NCI-H524 (cell line): Measurements from ENCODE around the gene CHRNG.

Experiments
- DNase-seq, 2 experiments: peaks; one replicate each; lab custom pipeline; 2025; lab: John Stamatoyannopoulos, UW

Gene CHRNG

DNA sequence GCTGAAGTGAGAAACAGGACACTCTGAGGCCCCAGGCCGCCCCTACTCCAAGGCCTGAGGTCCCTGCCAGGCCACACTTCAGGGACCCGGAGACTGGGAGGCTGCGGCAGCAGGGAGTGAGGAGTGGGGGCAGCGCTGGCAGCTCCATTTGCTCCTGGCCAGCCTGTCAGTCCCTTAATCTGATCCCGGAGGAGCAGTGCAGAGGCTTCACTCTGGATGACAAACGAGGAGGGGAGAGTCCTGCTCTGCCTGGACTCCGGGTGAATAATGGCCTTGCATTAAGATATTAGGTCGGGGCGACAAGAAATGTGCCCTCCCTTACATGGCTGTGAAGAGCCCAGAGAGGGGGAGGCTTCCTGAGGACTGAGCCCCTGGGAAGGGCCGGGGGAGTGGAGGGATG lies 33.6 kb upstream of the CHRNG start:
- DNase-seq: no peak

DNA sequence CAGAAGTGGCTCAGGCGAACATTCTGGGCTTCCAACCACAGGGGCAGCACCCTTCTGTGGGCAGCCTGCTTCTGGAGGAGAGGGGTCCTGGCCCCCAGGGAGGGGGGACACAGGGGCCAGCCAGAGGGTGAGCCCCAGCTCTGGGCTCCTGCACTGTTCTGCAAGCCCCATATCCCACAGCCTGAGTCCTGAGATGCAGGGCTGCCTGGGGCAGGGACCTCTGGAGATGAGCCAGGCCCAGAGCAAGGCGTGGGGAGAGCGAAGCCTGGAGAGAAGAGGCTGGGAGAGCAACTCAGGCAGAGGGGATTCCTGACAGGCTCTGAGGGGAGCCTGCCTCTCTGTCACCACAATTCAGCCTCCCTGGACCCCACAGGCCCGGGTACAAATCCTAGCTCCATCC lies 32.8 kb upstream of the CHRNG start:
- no peak for DNase-seq

DNA sequence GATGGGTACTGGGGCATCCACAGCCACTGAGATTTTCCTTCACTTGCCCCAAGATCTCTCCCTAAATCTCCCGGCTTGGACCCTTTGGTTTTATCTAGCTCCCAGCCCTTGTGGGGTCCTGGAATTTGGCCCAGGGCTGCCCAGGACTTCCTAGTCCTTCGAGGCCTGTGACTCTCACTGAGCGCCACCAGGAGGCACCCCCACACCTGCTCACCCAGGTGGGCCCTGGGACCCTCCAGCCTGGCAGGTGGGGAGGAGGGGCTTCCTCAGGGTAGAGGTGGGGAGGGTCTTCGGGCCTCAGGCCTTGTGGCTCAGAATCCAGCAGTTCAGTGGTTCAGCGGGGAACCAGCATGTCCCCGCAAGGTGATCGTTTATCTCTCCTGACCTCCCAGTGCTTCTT lies 31.2 kb upstream of the CHRNG start:
- no peak for DNase-seq

DNA sequence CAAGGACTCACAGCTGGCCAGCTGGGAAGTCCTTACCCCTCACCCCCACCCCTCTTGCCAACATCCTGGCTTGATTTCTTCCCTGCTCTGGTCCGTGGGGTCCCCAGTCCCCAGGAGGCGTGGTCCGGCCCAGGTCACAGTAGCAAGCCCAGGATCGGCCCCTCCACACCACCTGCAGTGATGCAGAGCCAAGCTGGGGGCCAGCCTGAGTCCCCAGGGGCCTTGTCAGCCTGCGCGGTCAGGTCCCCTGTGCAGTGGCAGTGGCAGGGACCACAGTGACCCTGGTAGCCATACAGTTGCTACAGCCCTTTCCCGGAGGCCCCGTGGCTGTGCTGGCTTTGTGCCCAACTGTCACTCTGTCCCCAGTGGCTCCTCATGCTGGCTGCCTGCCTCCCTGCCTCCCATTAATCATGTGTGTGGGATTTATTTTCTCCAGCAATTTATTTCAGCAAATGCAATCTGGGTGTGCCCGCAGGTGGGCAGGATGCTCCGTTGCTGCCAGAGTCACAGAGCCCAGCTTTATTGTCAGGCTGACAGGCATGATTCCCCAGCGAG lies 28.1 kb upstream of the CHRNG start:
- DNase-seq: no peak

DNA sequence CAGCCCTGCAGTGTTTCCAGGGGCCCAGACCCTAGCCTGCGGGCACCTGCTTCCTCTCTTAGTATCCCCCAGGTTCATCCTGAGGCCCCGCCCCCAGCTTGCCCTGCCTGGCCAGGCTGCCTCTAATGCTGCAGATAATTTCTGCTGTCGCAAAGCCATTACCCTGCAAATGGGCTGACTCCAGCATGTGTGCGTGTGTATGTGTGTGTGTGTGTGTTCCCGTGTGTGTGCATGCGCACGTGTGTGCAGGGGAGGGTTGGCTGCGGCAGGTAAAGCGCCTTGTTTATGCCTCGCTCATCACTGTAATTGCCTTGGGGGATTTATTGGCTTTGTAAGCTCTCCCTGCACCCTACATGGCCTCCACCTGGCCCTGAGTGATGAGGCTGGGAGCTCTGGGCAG lies 26.9 kb upstream of the CHRNG start:
- DNase-seq: no peak

DNA sequence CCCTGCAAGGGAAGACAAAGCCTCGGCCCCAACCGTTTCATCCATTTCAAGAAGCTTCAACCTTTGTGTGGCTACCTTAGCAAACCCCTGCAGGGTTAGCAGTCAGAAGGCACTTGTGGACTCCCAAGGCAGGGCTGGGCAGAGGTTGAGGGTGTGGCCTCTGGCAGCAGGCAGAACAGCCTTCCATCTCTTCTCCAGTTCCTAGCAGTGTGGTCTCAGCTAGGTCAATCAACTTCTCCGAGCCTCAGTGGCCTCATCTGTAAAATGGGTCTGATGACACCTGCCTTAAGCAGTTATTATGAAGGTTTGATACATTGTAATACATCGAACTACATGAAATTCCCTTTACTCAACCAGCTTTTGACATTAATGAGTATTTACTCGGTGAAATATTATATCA lies 26.1 kb upstream of the CHRNG start:
- no peak for DNase-seq

DNA sequence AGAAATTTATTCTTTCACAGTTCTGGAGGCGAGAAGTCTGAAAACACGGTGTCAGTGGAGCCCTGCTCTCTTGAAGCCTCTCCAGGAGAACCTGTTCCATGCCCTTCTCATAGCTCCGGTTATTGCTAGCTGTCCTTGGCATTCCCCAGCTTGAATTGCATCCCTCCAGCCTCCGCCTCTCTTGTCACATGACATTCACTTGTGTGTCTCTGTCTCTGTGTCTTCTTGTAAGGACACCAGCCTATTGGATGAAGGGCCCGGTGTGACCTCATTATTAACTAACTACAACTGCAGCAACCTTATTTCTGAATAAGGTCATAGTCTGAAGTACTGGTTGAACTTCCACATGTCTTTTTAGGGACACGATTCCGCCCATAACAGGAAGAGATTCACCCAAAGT lies 23.9 kb upstream of the CHRNG start:
- no peak for DNase-seq

DNA sequence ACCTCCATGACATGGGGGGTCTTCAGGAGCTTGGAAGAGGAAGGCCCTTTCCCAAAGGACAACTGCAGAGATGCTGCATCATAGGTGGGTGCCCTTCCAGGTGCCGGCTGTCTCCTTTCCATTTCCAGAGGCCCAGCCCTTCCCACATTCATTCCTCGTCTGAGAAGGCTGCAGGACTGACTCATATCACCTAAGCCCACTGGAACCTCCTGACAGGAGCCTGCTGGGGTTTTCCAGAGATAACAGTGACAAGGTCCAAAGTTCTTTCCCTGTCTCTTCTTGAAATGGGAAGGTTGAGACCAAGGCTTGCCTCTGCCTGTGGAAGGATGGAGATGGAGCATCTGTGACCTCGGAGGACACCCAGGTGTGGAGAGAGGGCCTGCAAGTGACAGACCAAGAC lies 22.9 kb upstream of the CHRNG start:
- no peak for DNase-seq

DNA sequence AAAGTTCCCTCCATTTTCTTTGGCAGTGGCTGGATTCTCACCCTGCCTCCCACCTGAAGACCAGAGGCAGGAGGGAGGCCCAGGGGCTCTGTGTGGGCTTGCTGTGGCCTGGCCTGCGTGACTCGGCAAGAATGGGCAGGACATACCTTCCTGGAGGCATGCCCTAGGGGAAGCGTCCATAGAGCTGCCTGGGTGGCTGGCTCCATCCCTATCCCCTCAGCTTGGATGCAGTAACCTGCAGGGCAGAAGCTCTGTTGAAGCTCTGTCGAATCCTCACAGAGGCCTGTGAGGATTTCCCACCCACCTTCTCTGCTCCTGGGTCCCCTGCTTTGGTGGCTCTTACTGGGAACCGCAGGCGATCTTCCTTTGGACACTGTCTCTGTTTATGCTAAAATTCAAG lies 20.6 kb upstream of the CHRNG start:
- no peak for DNase-seq

DNA sequence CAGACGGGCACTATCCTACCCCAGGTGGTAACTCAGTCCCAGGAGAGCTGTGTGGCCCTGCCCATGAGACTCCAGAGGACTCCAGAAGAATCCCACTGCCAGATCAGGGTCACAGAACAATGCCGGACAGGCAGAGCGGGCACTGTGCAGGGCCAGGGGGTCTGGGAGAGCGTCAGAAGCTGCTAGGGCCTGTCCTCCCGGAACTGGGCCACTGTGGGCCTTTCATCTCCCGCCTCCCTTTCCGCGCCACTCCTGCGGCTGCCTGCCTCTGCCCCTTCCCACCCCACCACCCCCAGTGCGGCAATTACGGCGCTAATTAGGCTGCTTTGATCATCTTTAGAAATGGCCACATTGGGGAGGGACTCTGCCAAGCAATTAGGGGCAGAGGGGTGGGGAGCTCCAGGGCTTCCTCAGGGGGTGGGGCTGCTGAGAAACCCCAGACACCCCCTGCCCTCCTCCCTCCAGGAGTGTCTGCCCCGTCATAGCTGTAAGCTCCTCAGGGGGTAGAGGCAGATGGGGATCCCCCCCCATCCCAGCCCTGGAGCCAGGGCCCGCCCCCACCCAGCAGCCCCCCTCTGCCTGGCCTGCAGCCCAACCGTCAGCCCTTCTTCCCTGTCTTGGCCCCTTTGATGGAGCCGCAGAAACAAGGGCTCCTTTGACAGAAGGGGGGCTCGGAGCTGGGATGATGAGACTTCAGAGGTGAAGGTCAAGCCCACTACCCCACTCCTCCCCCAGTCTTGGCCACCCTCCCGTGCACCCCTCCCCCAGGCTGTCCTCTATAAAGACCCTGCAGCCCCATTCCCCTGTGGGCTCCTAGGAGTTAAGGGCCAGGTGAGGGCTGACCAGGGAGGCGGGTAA lies 19.7 kb upstream of the CHRNG start, which contains the start of gene PRSS56:
Gene PRSS56 (plus strand): TSS at position 808 of the 858 bp plus-strand sequence. CDS start 211 bp downstream, outside the sequence.
- DNase-seq: no peak

DNA sequence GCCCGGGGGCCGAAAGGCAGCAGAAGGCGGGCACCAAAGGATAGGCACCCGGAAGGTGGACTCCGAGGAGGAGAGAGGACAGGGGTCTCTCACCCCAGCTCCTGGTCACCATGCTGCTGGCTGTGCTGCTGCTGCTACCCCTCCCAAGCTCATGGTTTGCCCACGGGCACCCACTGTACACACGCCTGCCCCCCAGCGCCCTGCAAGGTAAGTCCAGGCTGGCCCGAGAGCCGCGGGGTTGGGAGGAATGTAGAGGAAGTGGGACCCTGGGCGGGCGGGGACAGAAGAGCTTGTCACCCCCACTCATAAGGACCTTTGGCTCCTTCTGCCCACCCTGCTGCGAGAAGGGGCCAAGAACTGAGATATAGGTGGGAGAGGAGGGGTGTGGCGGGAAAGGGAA lies 19.0 kb upstream of the CHRNG start:
- DNase-seq: no peak

DNA sequence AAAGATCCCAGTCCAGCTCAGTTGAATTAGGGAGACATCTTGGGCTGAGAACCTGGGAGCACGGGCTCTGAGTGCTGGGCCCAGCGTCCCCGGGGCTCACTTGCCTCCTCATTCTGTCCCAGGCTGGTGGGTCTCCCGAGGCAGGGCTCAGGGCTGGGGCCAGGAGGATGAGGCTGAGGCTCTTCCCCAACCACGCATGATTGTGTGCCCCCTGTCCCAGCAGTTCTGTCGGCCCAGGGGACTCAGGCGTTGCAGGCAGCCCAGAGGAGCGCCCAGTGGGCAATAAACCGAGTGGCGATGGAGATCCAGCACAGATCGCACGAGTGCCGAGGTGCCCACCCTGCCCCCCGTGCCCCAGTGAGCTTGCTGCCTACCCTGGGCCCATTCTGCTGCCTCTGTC lies 18.4 kb upstream of the CHRNG start:
- DNase-seq: no peak

DNA sequence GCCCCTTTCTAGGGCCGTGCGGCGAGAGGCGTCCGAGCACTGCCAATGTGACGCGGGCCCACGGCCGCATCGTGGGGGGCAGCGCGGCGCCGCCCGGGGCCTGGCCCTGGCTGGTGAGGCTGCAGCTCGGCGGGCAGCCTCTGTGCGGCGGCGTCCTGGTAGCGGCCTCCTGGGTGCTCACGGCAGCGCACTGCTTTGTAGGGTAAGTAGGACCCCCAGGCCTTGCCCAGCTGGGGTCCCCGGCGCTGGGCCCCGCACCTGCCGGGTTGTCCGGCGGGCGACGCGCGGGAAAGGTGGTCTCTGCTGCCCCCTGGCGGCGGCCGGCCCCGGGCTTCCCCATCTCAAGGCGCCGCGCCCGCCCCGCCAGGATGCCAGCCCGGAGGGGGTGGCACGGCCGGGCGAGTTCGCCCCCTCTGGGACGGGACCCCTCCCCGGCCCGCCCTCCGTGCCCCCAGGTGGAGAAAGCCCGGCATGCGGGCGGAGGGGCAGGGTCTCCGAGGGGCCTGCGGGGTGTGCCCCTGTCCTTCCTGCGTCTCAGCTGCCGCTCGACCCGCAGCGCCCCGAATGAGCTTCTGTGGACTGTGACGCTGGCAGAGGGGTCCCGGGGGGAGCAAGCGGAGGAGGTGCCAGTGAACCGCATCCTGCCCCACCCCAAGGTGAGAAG lies 17.4 kb upstream of the CHRNG start:
- peak in 1 of 2 experiments; percentile 24 for DNase-seq

DNA sequence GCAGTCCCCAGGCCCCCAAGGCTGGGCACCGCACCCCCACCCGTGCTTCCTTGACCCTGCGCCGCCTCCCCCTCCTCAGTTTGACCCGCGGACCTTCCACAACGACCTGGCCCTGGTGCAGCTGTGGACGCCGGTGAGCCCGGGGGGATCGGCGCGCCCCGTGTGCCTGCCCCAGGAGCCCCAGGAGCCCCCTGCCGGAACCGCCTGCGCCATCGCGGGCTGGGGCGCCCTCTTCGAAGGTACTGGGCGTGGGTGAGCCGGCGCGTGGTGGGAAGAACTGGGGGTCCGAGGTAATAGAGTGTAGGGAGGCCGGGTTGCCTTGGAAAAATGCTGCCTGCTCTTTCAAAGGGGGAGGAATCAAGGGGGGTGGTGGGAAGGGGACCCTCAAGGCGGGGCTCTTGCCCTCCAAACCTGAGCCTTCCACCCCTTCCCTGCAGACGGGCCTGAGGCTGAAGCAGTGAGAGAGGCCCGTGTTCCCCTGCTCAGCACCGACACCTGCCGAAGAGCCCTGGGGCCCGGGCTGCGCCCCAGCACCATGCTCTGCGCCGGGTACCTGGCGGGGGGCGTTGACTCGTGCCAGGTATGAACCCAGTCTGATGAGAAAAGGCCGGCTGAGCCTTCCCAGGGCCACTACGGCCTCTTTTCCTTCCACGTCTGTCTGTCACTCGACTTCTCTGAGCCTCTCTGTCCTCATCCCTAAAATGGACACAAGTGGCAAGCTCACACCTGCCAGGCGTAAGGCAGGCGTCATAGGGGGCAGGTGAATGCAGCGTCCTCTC lies 16.7 kb upstream of the CHRNG start:
- no peak for DNase-seq

DNA sequence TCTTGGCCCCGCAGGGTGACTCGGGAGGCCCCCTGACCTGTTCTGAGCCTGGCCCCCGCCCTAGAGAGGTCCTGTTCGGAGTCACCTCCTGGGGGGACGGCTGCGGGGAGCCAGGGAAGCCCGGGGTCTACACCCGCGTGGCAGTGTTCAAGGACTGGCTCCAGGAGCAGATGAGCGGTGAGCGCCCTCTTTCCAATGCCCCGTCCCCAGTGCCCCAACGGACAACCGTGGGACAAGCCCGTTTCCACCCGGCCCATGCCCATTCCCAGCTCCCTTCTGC lies 16.1 kb upstream of the CHRNG start:
- no peak for DNase-seq

DNA sequence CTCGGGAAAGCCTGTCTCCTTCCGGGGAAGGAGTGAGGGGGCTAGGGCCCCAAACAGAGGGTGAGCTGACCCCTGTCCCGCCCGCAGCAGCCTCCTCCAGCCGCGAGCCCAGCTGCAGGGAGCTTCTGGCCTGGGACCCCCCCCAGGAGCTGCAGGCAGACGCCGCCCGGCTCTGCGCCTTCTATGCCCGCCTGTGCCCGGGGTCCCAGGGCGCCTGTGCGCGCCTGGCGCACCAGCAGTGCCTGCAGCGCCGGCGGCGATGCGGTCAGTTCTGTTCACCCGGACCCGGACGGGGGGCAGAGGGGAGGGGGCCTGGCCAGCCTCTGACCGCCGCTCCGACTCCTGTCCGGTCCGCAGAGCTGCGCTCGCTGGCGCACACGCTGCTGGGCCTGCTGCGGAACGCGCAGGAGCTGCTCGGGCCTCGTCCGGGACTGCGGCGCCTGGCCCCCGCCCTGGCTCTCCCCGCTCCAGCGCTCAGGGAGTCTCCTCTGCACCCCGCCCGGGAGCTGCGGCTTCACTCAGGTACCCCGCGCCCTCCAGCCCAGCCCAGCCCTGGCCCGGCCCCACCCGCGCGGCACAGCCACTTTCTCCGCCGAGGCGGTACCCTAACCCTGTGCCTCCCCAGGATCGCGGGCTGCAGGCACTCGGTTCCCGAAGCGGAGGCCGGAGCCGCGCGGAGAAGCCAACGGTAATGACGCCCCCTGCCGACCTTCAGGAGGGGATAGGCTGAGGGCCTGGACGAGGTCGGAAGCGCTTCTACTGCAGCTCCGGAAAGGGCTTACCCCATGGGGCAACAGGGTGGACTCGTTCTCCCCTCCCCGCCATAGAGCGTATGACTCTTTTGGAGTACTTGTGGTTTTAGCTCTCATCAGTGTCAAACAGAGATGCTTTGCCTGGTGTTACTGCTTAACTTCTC lies 15.6 kb upstream of the CHRNG start:
- DNase-seq: peak; percentile 25 to 63

DNA sequence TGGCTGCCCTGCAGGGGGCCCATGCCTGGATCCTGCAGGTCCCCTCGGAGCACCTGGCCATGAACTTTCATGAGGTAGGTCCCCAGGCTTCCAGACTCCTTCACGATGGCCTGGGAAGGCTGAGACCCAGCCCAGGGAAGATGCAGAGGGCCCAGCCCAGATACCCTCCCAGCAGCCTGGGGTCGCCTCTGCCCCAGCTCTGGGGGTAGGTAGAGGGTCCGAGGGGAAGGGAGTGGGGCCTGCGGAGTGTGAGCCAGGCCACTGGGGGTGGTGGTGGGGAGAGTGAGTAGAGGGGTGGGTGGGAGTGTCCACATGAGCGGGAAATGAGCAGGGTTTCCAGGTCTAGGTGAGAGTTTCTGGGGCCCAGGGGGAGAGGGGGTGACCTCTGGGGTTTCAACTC lies 14.7 kb upstream of the CHRNG start:
- DNase-seq: no peak

DNA sequence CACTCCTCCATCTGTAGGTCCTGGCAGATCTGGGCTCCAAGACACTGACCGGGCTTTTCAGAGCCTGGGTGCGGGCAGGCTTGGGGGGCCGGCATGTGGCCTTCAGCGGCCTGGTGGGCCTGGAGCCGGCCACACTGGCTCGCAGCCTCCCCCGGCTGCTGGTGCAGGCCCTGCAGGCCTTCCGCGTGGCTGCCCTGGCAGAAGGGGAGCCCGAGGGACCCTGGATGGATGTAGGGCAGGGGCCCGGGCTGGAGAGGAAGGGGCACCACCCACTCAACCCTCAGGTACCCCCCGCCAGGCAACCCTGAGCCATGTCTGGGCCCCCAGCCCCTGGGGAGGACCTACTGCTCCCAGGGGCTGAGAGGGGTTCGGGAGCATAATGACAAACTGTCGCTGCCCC lies 14.3 kb upstream of the CHRNG start:
- DNase-seq: peak in 1 of 2 experiments; percentile 29

DNA sequence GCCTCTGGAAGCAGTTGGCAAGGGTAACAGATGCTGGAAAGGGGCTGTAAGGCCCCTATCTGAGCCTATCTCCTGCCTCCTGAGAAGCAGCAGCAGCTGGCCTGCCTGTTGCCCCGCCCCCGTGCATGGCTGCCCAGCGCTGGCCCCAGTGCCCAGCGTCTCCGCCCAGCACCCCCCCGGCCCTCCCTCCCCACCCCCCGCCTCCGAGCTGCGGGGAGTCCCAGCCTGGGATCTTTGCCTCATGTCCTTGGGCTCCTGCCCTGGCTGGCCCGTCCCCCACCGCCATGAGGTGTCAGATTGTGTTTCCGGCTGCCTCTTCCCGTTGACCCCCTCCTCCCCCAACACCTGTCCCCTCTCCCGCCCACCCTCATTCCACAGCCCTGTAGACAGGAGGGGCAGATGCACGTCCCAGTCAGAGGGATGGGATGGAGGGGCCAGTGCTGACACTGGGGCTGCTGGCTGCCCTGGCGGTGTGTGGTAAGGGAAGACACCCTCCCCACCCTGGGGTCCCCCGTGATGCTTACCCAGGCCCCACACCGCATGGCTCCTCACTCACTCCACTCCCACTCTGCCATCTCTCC lies 13.6 kb upstream of the CHRNG start, which contains the start of gene CHRND:
Gene CHRND (plus strand): TSS at position 370 of the 581 bp plus-strand sequence. CDS start 56 bp downstream, at position 426.
- peak; percentile 81 to 94 for DNase-seq

DNA sequence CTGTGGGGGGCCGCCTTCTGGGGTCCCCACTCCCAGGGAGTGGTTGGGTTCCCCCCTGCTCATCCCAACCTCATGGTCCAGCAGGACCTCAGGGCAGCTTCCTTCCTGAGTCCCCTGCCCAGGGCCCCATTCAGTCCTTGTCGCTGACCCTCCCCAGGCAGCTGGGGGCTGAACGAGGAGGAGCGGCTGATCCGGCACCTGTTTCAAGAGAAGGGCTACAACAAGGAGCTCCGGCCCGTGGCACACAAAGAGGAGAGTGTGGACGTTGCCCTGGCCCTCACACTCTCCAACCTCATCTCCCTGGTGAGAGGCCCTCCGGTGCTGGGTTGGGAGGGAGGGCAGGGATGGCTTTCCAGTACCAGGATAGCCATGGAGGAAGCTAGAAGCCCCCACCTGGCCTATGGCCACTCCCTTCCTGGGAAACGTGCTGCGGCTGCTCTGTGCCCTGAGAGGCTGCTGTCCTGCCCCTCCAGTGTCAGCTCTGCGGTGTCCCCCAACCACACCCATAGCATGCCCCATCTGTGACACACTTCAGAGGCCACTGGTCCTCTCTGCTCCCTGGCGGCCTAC lies 13.0 kb upstream of the CHRNG start:
- peak in 1 of 2 experiments; percentile 54 for DNase-seq
